Fibroblast of skin of left biceps (primary cell): ENCODE data around the gene PDE1C.

Experiments used
- DNase-seq, 2 experiments: peaks; one replicate each; pipeline ENCODE4 v3.0.0-alpha.2; 2013; ENCODE audit warnings: low read depth in 2 of 2

PDE1C gene

DNA sequence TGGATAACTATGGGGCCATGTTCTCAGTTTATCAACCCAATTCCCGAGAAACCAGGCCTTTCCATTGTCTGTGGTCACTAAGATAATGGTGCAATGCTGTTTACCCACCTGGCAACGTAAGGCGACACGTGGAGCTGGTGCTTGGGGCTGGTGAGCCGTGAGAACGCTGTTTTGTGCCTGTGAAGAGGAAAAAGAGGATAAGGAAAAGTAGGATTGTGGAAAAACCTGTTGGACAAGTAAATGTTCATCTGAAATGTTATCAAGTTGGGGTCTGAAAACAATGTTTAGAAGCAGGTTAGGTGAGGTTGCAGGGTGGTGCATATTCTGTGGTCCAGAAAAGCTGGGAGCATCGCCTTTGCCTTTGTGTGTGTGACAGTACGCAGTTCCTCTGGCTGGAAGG lies 294.7 kb downstream of the PDE1C start:
- no peak for DNase-seq

- DNase-seq, result no peak
These were observed 298.0 kb downstream of the PDE1C start for GRCh38 chr7:31772211-31772610.

DNA sequence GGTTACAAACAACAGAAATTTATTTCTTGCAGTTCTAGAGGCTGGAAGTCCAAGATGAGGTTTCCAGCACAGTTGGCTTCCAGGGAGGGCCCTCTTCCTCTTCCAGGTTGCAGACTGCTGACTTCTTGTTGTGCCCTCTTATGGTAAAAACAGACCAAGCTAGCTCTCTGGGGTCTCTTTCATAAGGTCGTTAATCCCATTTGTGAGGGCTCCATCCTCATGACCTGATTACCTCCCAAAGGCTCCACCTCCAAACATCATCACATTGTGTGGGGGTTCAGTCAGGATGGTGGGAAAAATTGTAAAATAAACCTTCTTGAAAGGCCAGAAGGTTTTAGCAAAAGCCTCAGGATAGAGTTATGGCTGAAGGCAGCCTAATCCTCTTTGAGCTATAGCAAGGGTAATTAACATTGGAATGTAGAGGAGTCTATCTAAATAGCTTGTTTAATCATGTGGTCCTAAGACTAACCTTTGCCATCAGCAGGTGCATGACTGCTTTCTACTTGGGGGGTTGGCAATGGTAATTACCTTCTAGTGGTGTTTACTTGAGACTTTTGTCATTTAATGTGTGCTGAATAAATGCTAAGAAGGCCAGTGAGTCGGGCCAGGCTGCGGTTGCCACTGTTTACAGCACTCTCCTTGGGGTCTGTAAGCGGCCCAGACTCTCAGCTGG lies 302.4 kb downstream of the PDE1C start:
- DNase-seq, result no peak

- DNase-seq, result peak; percentile 31 to 32
These were observed 305.7 kb downstream of the PDE1C start for GRCh38 chr7:31764462-31764861.

DNA sequence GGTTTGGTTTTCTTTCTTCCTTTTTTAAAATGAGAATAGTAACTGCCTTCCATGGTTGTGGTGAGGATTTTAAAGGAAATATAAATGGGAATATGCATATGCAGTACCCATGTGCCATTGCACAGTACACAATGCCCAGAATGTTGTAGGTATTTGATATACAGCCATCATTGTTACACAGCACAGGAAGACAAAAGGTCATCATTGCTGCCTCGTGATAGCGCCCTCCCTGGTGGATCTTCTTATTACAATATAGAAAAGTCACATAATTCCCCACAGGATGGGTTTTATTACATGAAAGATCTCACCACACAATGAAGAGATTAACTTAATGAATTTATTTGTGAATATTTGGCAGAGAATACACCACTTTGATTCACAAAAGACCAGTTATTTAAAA lies 306.7 kb downstream of the PDE1C start:
- no peak for DNase-seq

GRCh38 chr7:31761646-31762045 lies 308.6 kb downstream of the PDE1C start:
- peak in 1 of 2 experiments; percentile 7 for DNase-seq

DNA sequence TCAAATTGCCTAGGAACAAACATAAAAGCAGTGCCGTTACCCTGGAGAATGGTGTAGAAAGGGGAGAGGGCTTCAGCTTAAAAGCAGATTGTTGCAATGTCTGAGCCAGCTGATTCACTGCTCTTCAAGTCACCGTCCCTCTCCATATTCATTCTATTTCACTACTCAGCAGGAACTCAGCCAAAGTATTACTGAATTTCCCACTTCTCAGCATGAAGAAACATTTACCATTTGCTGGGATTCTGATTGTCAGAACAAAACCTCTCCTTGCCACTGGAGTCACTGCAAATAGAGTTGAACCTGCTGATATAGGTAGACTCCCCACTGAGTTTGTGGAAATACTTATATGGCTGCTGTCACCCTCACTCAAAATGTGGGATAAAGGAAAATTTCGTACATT lies 311.5 kb downstream of the PDE1C start:
- no peak for DNase-seq

GRCh38 chr7:31751726-31752125 lies 318.5 kb downstream of the PDE1C start:
- no peak for DNase-seq

GRCh38 chr7:31748084-31748483 lies 322.1 kb downstream of the PDE1C start:
- DNase-seq, result no peak

- DNase-seq, result no peak
These were observed 322.7 kb downstream of the PDE1C start for GRCh38 chr7:31747553-31747952.

GRCh38 chr7:31744294-31744874 lies 325.8 kb downstream of the PDE1C start:
- peak; percentile 31 to 32 for DNase-seq

GRCh38 chr7:31741852-31742251 lies 328.4 kb downstream of the PDE1C start:
- no peak for DNase-seq

DNA sequence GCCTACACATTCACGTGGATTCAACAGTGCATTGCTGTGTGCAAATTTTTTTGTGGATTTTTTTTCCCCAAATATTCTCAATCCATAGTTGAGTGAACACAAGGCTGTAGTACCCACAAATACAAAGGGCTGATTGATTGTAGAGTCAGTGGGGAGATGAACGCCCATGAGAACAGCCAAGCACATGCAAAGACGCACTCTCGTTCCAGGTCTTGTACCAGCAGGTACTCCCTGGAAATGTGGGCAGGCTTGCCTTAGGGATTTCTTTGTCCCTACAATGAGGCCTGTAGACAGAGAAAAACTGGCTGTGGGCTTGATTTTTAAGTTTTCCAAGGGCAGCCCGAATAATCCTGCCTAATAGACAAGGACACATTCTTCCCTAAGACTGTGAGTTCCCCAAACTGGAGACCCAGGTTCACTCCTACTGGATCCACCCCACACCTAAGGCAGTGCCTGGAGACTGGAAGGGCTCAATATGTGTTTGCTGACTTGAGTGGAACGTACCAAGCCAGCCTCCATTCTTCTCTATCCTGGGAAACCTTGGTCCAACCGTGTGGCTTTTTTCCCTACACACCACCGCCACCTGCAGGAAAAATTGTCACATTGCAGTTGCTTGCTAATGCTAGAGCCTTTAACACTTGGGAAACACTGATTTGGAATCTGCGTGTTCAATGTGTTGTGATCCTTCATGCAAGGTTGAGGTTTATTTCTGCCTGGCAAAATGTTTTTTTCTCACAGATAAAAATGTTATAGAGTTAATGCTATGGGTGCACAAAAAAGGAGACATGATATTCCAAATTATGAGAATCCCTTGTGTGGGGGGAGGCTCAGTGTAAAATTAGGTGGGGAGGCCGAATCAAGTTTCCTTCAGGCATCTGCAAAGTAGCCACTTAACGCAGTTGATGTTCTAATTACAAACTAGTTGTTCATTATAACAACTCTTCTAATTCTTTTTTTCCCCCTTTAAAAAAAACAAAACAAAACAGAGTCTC lies 333.9 kb downstream of the PDE1C start:
- peak; percentile 15 to 30 for DNase-seq

DNA sequence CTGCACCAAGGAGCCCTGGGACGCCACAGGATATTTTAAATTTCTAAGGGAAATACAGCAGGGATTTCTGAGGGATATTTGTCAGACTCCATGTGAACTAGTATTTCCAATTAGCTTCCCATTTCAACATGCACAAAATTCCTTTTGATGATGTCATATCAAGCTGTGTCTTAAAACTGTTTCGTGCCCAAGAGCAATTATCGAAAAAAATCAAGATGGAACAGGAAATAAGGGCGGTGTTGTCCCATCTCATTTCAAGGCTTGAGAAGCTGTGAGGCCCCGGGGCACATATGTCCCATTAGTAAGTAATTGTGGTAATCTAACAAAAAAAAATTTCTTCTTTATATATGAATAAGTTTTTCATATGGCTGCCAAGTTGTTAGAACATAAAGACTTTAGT lies 335.8 kb downstream of the PDE1C start:
- no peak for DNase-seq

- DNase-seq, result no peak
These were observed 340.9 kb downstream of the PDE1C start for GRCh38 chr7:31729195-31729804.

DNA sequence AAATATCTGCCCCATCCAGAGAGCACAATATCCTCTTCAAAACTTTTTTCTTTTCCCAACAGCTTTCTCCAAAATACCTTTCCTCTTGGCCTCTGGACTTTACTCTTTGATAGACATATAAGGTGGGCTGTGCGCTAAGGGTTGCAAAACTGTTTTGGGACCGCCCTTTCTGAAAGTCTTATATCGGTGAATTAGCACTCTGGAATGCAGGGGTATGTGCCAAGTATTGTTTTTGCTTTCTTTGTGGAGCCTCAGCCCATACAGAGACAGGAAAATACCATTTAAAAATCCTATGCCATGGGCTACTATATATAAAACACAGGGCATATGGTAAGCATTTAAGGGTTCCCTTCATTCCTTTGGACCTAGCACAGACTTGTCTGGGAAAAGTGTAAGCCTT lies 345.5 kb downstream of the PDE1C start:
- no peak for DNase-seq

DNA sequence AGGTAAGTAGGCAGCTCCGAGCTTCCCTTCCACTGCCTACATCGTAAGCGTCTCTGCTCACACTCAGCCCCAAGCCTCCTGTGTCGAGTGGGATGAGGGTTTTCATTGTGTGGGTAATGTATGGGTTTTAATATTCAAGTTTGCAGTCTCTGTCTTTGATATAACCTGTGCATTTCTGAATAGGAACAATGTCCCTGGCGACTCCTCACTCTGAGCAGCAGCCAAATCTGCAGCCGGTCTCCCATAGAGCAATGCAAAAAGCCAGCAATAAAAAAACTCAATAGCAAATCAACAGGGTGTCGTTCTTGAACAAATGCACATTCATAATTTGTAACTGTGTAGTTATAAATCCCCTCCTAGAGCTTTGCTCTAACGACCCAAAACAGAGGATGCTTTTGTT lies 349.8 kb downstream of the PDE1C start:
- DNase-seq, result no peak

DNA sequence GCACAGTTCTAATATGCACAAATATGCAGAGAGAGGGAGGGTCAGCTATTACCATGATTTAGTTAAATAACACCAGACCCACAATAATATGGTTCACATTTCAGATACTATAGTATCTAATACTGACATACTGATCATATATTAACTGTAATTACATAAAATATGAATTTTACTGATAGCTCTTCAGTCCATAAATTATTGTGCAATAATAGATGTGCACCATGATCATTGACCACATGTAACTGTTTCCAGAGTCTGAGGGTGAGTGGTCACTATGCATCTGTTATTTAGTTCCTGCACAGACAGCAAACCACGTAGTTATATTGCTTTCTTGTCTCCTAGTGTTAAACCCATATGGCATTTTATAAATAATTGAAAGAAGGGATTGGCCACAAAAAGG lies 353.9 kb downstream of the PDE1C start:
- DNase-seq, result no peak

DNA sequence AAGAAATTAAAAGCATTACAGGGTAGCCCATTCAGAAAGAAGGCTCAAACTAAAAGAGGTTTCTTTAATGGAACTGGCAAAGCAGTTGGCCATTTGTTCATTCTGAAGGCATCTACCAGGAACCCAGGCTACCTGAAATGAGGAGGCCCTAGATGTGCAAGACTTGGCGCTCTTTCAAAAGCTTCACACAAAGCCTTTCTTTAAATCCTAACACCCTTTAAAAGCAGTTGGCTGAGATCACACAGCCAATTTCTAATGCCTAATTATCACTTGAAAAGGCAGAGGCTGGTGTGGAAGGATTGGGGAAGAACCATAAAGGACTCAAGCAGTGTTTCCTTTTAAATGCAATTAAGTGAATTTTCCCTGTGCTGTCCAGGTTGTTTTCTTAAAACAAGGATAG lies 360.0 kb downstream of the PDE1C start:
- no peak for DNase-seq

DNA sequence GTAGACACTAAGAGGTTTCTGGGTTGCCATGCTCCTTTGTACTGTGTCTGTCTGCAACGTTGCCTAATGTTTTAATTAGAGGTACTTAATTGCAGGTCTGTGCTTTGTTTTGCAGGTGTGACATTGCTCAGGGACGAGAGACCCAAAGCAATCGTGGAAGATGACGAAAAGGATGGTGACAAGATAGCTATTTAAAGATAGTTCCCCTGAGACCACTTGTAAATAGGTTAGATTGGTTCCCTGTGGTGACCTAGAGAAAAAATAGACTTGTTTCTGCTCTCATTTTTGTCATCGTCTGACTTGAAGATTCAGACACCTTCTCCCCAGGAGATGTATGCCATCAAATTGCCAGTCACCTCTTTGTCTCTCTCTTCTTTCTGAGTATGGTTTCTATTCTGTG lies 363.1 kb downstream of the PDE1C start:
- no peak for DNase-seq

DNA sequence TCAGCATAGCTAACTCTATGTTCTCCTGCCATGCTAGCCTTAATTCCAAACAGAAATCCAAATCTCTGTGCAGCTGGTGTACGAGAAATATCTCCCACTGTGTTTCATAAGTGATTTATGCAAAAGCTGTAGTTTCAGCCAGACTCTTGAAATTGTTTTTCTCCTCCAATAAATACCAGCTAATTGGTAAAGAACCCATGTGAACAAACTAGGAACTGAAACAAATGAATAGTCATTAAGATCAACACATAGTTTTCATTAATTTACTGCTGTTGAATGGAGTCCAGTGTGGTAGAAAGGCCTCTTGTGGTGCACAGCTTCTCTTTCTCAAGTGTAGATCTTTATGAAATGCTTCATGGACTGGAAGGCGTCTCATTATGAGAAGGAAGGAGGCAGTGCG lies 364.8 kb downstream of the PDE1C start:
- DNase-seq, result no peak

DNA sequence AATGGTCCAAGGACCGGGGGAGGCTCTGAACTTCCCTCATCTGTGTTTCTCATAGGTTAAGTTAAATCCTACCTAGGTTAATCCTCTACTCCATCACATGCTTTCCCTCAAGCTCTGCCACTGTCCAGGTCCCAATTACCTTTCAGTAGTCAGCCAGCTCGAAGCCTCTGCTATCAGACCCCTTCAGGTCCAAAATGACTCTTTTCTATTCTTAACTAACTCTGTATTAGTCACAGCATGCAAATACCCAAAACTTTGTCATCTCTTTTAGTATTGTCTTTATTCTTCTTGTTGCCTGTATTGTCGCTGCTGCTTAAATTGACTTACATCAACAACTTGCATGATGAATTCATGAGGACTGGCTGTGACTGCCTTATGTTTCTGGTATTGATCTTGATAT lies 367.9 kb downstream of the PDE1C start:
- DNase-seq, result no peak
